OCI-LY3 (cell line): ENCODE measurements around the gene SH3RF3.

Source experiments
- H2AFZ ChIP-seq: fragments of 200-600, 300-600 bp; shearing (Covaris generic); 2 replicates; pipeline ENCODE4 v1.6.0; 2014; ENCODE audit warnings: antibody characterized with exemption, low read depth, low read length
- H3K27ac ChIP-seq: fragments of 200-600, 300-600 bp; sonication (generic); 2 replicates; pipeline ENCODE4 v1.5.1; 2014; ENCODE audit warnings: mild to moderate bottlenecking, low read length, moderate library complexity, mixed read lengths
- H3K27me3 ChIP-seq: fragments of 200-600, 300-600 bp; sonication (generic); 2 replicates; pipeline ENCODE4 v1.6.1; 2014; ENCODE audit warnings: low read depth, low read length, mixed read lengths
- H3K36me3 ChIP-seq: fragments of 200-600, 300-600 bp; sonication (generic); replicated peaks from 2 replicates; pipeline ENCODE3; 2014; ENCODE audit warnings: low read depth, low read length, mixed read lengths
- H3K4me1 ChIP-seq: fragments of 300-600, 200-600 bp; sonication (generic); 2 replicates; pipeline ENCODE4 v1.6.1; 2014; ENCODE audit warnings: low read length, mixed read lengths
- H3K4me2 ChIP-seq: fragments of 200-600, 300-600 bp; sonication (generic); 2 replicates; pipeline ENCODE4 v1.6.1; 2014; ENCODE audit warnings: low read length, mixed read lengths
- H3K4me3 ChIP-seq: fragments of 300-600, 200-600 bp; sonication (generic); 2 replicates; pipeline ENCODE4 v1.5.1; 2014; ENCODE audit warnings: antibody characterized with exemption, mild to moderate bottlenecking, low read length, moderate library complexity
- H3K79me2 ChIP-seq: fragments of 300-600, 200-600 bp; shearing (Covaris generic); 2 replicates; pipeline ENCODE4 v1.6.1; 2014; ENCODE audit warnings: mild to moderate bottlenecking, low read length, mixed read lengths
- H3K9ac ChIP-seq: fragments of 300-600, 200-600 bp; shearing (Covaris generic); 2 replicates; pipeline ENCODE4 v1.6.0; 2014; ENCODE audit warnings: mild to moderate bottlenecking, low read length, moderate library complexity
- H3K9me3 ChIP-seq: fragments of 200-600, 300-600 bp; shearing (Covaris generic); 2 replicates; pipeline ENCODE4 v1.6.1; 2014; ENCODE audit warnings: low read length, mixed read lengths; ENCODE audit not compliant: insufficient read depth
- H4K20me1 ChIP-seq: fragments of 200-600, 300-600 bp; sonication (generic); 2 replicates; pipeline ENCODE4 v1.6.1; 2016; ENCODE audit warnings: low read length, mixed read lengths; ENCODE audit not compliant: insufficient read depth
- CTCF ChIP-seq: fragments of 200-600, 300-600 bp; sonication (generic); IDR thresholded peaks from 2 replicates; pipeline ENCODE4 v1.5.1; 2014; ENCODE audit warnings: antibody characterized with exemption, low read length, low read depth
- EZH2phosphoT487 ChIP-seq: fragments of 200-600 bp; shearing (Covaris generic); IDR thresholded peaks from 2 replicates; pipeline ENCODE4 v1.6.1; 2018; ENCODE audit warnings: antibody characterized with exemption, mixed run types, low read depth

SH3RF3 gene

DNA sequence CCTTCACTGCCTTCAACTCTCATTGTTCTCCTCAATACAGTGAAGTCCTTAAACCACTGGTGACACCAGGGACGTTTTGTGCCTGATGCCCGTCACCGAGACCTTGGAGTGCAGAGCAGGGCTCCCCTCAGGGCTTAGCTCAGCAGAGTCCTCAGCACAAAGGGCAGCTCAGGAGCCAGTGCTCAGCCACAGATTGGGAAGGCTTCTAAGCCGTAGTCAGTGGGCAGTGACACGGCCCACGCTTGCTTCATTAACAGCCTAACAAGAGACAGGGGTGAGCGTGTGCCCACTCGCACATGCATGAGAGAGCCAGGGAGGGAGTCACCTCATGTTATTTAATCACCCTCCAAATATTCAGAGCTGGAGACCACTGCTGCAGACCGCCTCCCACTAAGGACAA, 137.5 kb downstream of the SH3RF3 start:
- Histone ChIP-seq H3K27me3 (peaks cover 8% of the 10 kb centered on the region; the same call in 1 of the 2 replicates), H3K9me3 (no peaks in the 10 kb centered on the region), H3K4me1 (no peaks in the 10 kb centered on the region), H3K27ac (no peak overlapping the region), H2AFZ (no peak overlapping the region), H4K20me1 (no peaks in the 10 kb centered on the region), H3K36me3 (no peaks in the 10 kb centered on the region), H3K79me2 (no peaks in the 10 kb centered on the region), H3K4me2 (no peak overlapping the region), H3K9ac (no peak overlapping the region), H3K4me3 (no peak overlapping the region)
- TF ChIP-seq EZH2phosphoT487 (no peak), CTCF (no peak)

GRCh38 chr2:109266998-109267854, 138.2 kb downstream of the SH3RF3 start:
- H3K36me3 ChIP-seq: no peaks in the 10 kb centered on the region
- no peak for TF ChIP-seq EZH2phosphoT487
- no peak for TF ChIP-seq CTCF
- no peaks in the 10 kb centered on the region for H3K79me2 ChIP-seq
- H4K20me1 ChIP-seq: no peaks in the 10 kb centered on the region
- peaks cover 8% of the 10 kb centered on the region; the same call in 1 of the 2 replicates for H3K27me3 ChIP-seq
- no peak overlapping the region for H3K9ac ChIP-seq
- H3K4me3 ChIP-seq: no peak overlapping the region
- no peak overlapping the region for H3K4me2 ChIP-seq
- H2AFZ ChIP-seq: no peak overlapping the region
- H3K9me3 ChIP-seq: no peaks in the 10 kb centered on the region
- H3K4me1 ChIP-seq: no peaks in the 10 kb centered on the region
- no peak overlapping the region for H3K27ac ChIP-seq

DNA sequence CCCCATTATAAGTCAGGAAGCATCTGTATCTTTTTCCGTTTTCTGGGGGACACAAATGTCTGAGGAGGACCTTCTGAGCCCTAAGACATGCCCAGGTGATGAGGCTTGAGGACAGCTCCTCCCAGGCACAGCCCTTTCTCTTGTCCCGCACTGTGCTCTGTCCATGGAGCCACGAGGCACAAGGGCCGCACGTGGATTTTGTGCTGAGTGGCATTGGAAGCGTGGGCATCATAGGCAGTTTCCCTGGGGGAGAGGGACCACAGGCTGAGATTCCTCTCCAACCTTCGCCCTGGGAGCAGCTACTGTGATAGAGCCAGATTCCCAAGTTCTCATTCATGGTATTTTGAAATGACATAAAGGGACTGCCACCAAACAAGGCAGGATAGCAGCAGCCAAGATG, 139.9 kb downstream of the SH3RF3 start:
- TF ChIP-seq CTCF (no peak), EZH2phosphoT487 (no peak)
- no peaks in the 10 kb centered on the region for H4K20me1 ChIP-seq

GRCh38 chr2:109269706-109270504, 140.9 kb downstream of the SH3RF3 start:
- Histone ChIP-seq H3K27ac (no peak overlapping the region), H3K4me2 (no peak overlapping the region), H3K9ac (no peak overlapping the region), H4K20me1 (no peaks in the 10 kb centered on the region), H3K9me3 (no peaks in the 10 kb centered on the region), H3K4me1 (no peaks in the 10 kb centered on the region), H2AFZ (no peak overlapping the region), H3K27me3 (peaks cover 8% of the 10 kb centered on the region; the same call in 1 of the 2 replicates), H3K79me2 (no peaks in the 10 kb centered on the region), H3K36me3 (no peaks in the 10 kb centered on the region), H3K4me3 (no peak overlapping the region)
- TF ChIP-seq CTCF (no peak), EZH2phosphoT487 (no peak)

More for the DNA sequence above, 139.9 kb downstream of the SH3RF3 start:
- Histone ChIP-seq H3K9me3 (no peaks in the 10 kb centered on the region), H3K79me2 (no peaks in the 10 kb centered on the region), H3K4me1 (no peaks in the 10 kb centered on the region), H3K36me3 (no peaks in the 10 kb centered on the region), H3K27me3 (peaks cover 8% of the 10 kb centered on the region; the same call in 1 of the 2 replicates), H3K4me3 (no peak overlapping the region), H3K27ac (no peak overlapping the region), H2AFZ (no peak overlapping the region), H3K9ac (no peak overlapping the region), H3K4me2 (no peak overlapping the region)
